ENCODE results near the gene RPS21. TPM values are rescaled to one million over a fixed set of nuclear protein-coding genes. Genes with fewer than 3 reads are reported as not detected.

The RPS21 gene
- total RNA-seq, 5 donors from 2014 or later (not counting 1 experiment from before 2014, with no cell fraction given) = 2,807 to 3,290 (median 3,085) TPM

GRCh38 chr20:62409931-62410745 is 23.2 kb downstream of the RPS21 start:
- ChIA-PET CTCF (no interaction called here), POLR2A (no interaction called here)
- no peaks in the 10 kb centered on the region for H3K36me3 Mint-ChIP-seq
- DNase-seq (peak in 20 of 35 experiments; percentile 11 to 49 (median 26)), ATAC-seq (replicated peaks in 1 of 4) (no peak)
- no peaks in the 10 kb centered on the region for H3K9me3 Mint-ChIP-seq
- 7% methylated on average over 25 of the region's 30 CpGs for WGBS (ENCODE audit: insufficient coverage)
- Histone ChIP-seq H3K4me1 (ENCODE audit: control insufficient read depth in 1 of 2, extremely low read depth in 1 of 2, insufficient read depth in 2 of 2, low read length in 2 of 2) (peaks cover 5 to 42% of the 10 kb centered on the region in 2 experiments), H3K27me3 (replicated peaks in 1 of 2; ENCODE audit: control insufficient read depth in 2 of 2, extremely low read depth in 1 of 2, insufficient read depth in 2 of 2, low read length in 1 of 2) (peaks cover 0 to 5% of the 10 kb centered on the region in 2 experiments), H3K27ac (ENCODE audit: low read length) (no peak overlapping the region), H3K9me3 (no peaks in the 10 kb centered on the region), H3K4me3 (ENCODE audit: control insufficient read depth in 1 of 2, extremely low read depth in 1 of 2, low read length in 1 of 2) (no peak overlapping the region), H3K36me3 (ENCODE audit: control insufficient read depth in 2 of 2, extremely low read depth in 1 of 2, insufficient read depth in 1 of 2, low read length in 1 of 2) (no peaks in the 10 kb centered on the region)
- H3K4me1 Mint-ChIP-seq = peaks cover 20 to 30% (median 27%) of the 10 kb centered on the region in 3 donors
- H3K27ac Mint-ChIP-seq = no peak overlapping the region
- no peaks in the 10 kb centered on the region for H3K27me3 Mint-ChIP-seq
- H3K4me3 Mint-ChIP-seq = peak overlapping the region in 1 of 3 donors; percentile 48

- ChIA-PET POLR2A (no interaction called here), CTCF (no interaction called here)
- ATAC-seq (replicated peaks in 1 of 4) (no peak), DNase-seq (no peak)
- no peak overlapping the region for H3K27ac Mint-ChIP-seq
- H3K36me3 Mint-ChIP-seq = no peaks in the 10 kb centered on the region
- Histone ChIP-seq H3K9me3 (no peaks in the 10 kb centered on the region), H3K27ac (ENCODE audit: low read length) (no peak overlapping the region), H3K4me3 (ENCODE audit: control insufficient read depth in 1 of 2, extremely low read depth in 1 of 2, low read length in 1 of 2) (no peak overlapping the region), H3K4me1 (ENCODE audit: control insufficient read depth in 1 of 2, extremely low read depth in 1 of 2, insufficient read depth in 2 of 2, low read length in 2 of 2) (peaks cover 5 to 34% of the 10 kb centered on the region in 2 experiments), H3K36me3 (ENCODE audit: control insufficient read depth in 2 of 2, extremely low read depth in 1 of 2, insufficient read depth in 1 of 2, low read length in 1 of 2) (no peaks in the 10 kb centered on the region), H3K27me3 (replicated peaks in 1 of 2; ENCODE audit: control insufficient read depth in 2 of 2, extremely low read depth in 1 of 2, insufficient read depth in 2 of 2, low read length in 1 of 2) (peaks cover 0 to 5% of the 10 kb centered on the region in 2 experiments)
- H3K4me3 Mint-ChIP-seq = no peak overlapping the region
- H3K9me3 Mint-ChIP-seq = no peaks in the 10 kb centered on the region
- WGBS (ENCODE audit: insufficient coverage) = 89% methylated on average over 18 of the region's 19 CpGs
- no peaks in the 10 kb centered on the region for H3K27me3 Mint-ChIP-seq
- peaks cover 12 to 22% (median 19%) of the 10 kb centered on the region in 3 donors for H3K4me1 Mint-ChIP-seq
These were observed 24.0 kb downstream of the RPS21 start for GRCh38 chr20:62410746-62411478.

- H3K27me3 ChIP-seq (replicated peaks in 1 of 2; ENCODE audit: control insufficient read depth in 2 of 2, extremely low read depth in 1 of 2, insufficient read depth in 2 of 2, low read length in 1 of 2) = peaks cover 0 to 8% of the 10 kb centered on the region in 2 experiments
- H3K4me1 Mint-ChIP-seq = peaks cover 8 to 19% (median 14%) of the 10 kb centered on the region in 3 donors
- no peaks in the 10 kb centered on the region for H3K36me3 Mint-ChIP-seq
- no peaks in the 10 kb centered on the region for H3K9me3 Mint-ChIP-seq
- no peak for ATAC-seq (replicated peaks in 1 of 4)
- H3K27me3 Mint-ChIP-seq = no peaks in the 10 kb centered on the region
- peaks cover 2 to 27% of the 10 kb centered on the region in 2 experiments for H3K4me1 ChIP-seq (ENCODE audit: control insufficient read depth in 1 of 2, extremely low read depth in 1 of 2, insufficient read depth in 2 of 2, low read length in 2 of 2)
- no peak overlapping the region for H3K4me3 Mint-ChIP-seq
- H3K36me3 ChIP-seq (ENCODE audit: control insufficient read depth in 2 of 2, extremely low read depth in 1 of 2, insufficient read depth in 1 of 2, low read length in 1 of 2) = no peaks in the 10 kb centered on the region
- CTCF ChIA-PET = no interaction called here
- H3K9me3 ChIP-seq = no peaks in the 10 kb centered on the region
- WGBS (ENCODE audit: insufficient coverage) = 77% methylated on average over 24 of the region's 24 CpGs
- H3K27ac ChIP-seq (ENCODE audit: low read length) = no peak overlapping the region
- DNase-seq = no peak
- POLR2A ChIA-PET = no interaction called here
- no peak overlapping the region for H3K4me3 ChIP-seq (ENCODE audit: control insufficient read depth in 1 of 2, extremely low read depth in 1 of 2, low read length in 1 of 2)
- no peak overlapping the region for H3K27ac Mint-ChIP-seq
These were observed 24.7 kb downstream of the RPS21 start for GRCh38 chr20:62411479-62412193.

- Mint-ChIP-seq H3K36me3 (no peaks in the 10 kb centered on the region), H3K4me1 (peaks cover 8 to 17% (median 14%) of the 10 kb centered on the region in 3 donors), H3K27me3 (no peaks in the 10 kb centered on the region), H3K27ac (no peak overlapping the region), H3K9me3 (no peaks in the 10 kb centered on the region), H3K4me3 (no peak overlapping the region)
- 85% methylated on average over 11 of the region's 22 CpGs for WGBS (ENCODE audit: insufficient coverage)
- ChIA-PET POLR2A (no interaction called here), CTCF (no interaction called here)
- H3K36me3 ChIP-seq (ENCODE audit: control insufficient read depth in 2 of 2, extremely low read depth in 1 of 2, insufficient read depth in 1 of 2, low read length in 1 of 2) = no peaks in the 10 kb centered on the region
- DNase-seq = no peak
- H3K27me3 ChIP-seq (replicated peaks in 1 of 2; ENCODE audit: control insufficient read depth in 2 of 2, extremely low read depth in 1 of 2, insufficient read depth in 2 of 2, low read length in 1 of 2) = peaks cover 0 to 15% of the 10 kb centered on the region in 2 experiments
- ATAC-seq (replicated peaks in 1 of 4) = no peak
- no peak overlapping the region for H3K27ac ChIP-seq (ENCODE audit: low read length)
- H3K4me3 ChIP-seq (ENCODE audit: control insufficient read depth in 1 of 2, extremely low read depth in 1 of 2, low read length in 1 of 2) = no peak overlapping the region
- no peaks in the 10 kb centered on the region for H3K9me3 ChIP-seq
- peaks cover 2 to 23% of the 10 kb centered on the region in 2 experiments for H3K4me1 ChIP-seq (ENCODE audit: control insufficient read depth in 1 of 2, extremely low read depth in 1 of 2, insufficient read depth in 2 of 2, low read length in 2 of 2)
These were observed 25.5 kb downstream of the RPS21 start for GRCh38 chr20:62412194-62413024.

- peaks cover 8 to 13% (median 11%) of the 10 kb centered on the region in 3 donors for H3K4me1 Mint-ChIP-seq
- H3K4me3 Mint-ChIP-seq = no peak overlapping the region
- H3K27ac ChIP-seq (ENCODE audit: low read length) = no peak overlapping the region
- WGBS (ENCODE audit: insufficient coverage) = 85% methylated on average over 5 of the region's 11 CpGs
- no peaks in the 10 kb centered on the region for H3K36me3 ChIP-seq (ENCODE audit: control insufficient read depth in 2 of 2, extremely low read depth in 1 of 2, insufficient read depth in 1 of 2, low read length in 1 of 2)
- H3K9me3 Mint-ChIP-seq = no peaks in the 10 kb centered on the region
- no peaks in the 10 kb centered on the region for H3K36me3 Mint-ChIP-seq
- DNase-seq = no peak
- H3K4me3 ChIP-seq (ENCODE audit: control insufficient read depth in 1 of 2, extremely low read depth in 1 of 2, low read length in 1 of 2) = no peak overlapping the region
- H3K27ac Mint-ChIP-seq = no peak overlapping the region
- no peaks in the 10 kb centered on the region for H3K9me3 ChIP-seq
- CTCF ChIA-PET = no interaction called here
- no peak for ATAC-seq (replicated peaks in 1 of 4)
- POLR2A ChIA-PET = no interaction called here
- peaks cover 0 to 22% of the 10 kb centered on the region in 2 experiments for H3K27me3 ChIP-seq (replicated peaks in 1 of 2; ENCODE audit: control insufficient read depth in 2 of 2, extremely low read depth in 1 of 2, insufficient read depth in 2 of 2, low read length in 1 of 2)
- H3K4me1 ChIP-seq (ENCODE audit: control insufficient read depth in 1 of 2, extremely low read depth in 1 of 2, insufficient read depth in 2 of 2, low read length in 2 of 2) = peaks cover 0 to 16% of the 10 kb centered on the region in 2 experiments
- H3K27me3 Mint-ChIP-seq = no peaks in the 10 kb centered on the region
These were observed 26.2 kb downstream of the RPS21 start for GRCh38 chr20:62413025-62413570.
